Measurements from ENCODE around the gene ZBED2.

DNA sequence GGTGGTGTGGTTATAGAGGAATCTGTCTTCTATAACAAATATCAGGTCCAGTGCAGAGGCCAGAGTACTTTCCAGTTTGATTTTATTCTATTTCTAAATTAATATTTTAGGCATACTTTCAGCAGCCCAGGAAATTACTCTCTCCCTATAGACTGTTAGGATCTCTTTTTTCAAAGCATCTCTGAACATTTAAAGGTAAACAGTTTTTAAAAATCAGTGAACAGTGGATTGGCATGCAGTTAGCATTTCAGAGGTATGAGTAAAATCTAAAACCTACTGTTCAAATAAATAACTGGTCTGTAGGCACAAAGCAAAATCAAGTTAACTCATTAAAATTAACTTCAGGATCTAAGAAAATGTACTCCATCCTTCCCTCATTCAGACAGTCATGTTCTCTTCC is 3.0 kb downstream of the ZBED2 start:
- TF ChIP-seq EZH2 (IDR thresholded peaks at IDR 0.05; ENCODE audit: low read length, missing control alignments), result no peak
- TF ChIP-seq, protein P1, sequence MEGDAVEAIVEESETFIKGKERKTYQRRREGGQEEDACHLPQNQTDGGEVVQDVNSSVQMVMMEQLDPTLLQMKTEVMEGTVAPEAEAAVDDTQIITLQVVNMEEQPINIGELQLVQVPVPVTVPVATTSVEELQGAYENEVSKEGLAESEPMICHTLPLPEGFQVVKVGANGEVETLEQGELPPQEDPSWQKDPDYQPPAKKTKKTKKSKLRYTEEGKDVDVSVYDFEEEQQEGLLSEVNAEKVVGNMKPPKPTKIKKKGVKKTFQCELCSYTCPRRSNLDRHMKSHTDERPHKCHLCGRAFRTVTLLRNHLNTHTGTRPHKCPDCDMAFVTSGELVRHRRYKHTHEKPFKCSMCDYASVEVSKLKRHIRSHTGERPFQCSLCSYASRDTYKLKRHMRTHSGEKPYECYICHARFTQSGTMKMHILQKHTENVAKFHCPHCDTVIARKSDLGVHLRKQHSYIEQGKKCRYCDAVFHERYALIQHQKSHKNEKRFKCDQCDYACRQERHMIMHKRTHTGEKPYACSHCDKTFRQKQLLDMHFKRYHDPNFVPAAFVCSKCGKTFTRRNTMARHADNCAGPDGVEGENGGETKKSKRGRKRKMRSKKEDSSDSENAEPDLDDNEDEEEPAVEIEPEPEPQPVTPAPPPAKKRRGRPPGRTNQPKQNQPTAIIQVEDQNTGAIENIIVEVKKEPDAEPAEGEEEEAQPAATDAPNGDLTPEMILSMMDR (conservative IDR thresholded peaks at IDR 0.05 in 1 of 2, IDR thresholded peaks at IDR 0.05 in 1 of 2; ENCODE audit: low read depth in 1 of 2, low read length in 2 of 2), result no peak
